SK-N-SH (cell line): ENCODE data around the gene PRDM10. TPM values are rescaled to one million over a fixed set of nuclear protein-coding genes. Genes with fewer than 3 reads are reported as not detected.

Experiments
- CTCF ChIA-PET: fragments of 300-600, 350-600 bp; formaldehyde crosslinking; extraction: SDS; loops from one replicate; lab custom pipeline; 2021; lab: Yijun Ruan, JAX
- POLR2A ChIA-PET: fragments of 350-600 bp; sonication (Branson Sonifier 250); formaldehyde crosslinking; extraction: SDS; loops from one replicate; lab custom pipeline; 2020; ENCODE audit warnings: antibody characterized with exemption, inconsistent platforms; lab: Yijun Ruan, JAX
- DNase-seq: peaks from one replicate; pipeline ENCODE4 v3.0.0; 2012
- H2AFZ ChIP-seq: fragments of 200-600 bp; sonication (generic); 2 replicates; pipeline ENCODE4 v1.8.1; 2016; ENCODE audit warnings: antibody characterized with exemption, mild to moderate bottlenecking, low read depth
- H3F3A ChIP-seq: fragments of 200-600 bp; sonication (generic); replicated peaks from 2 replicates; pipeline ENCODE3; 2016; ENCODE audit warnings: antibody characterized with exemption, mild to moderate bottlenecking; ENCODE audit not compliant: insufficient read depth
- H3K27ac ChIP-seq, 2 experiments: fragments of 200-500 bp in 1 of 2; fragments of 200-600 bp in 1 of 2; sonication (Bioruptor generic) in 1 of 2; sonication (generic), shearing (Covaris generic) in 1 of 2; 2 replicates each; pipeline versions ENCODE4 v1.5.1 to v1.6.1; 2014 to 2016; ENCODE audit warnings: low read depth in 2 of 2, inconsistent platforms in 1 of 2, low read length in 1 of 2, mild to moderate bottlenecking in 1 of 2, mixed read lengths in 1 of 2
- H3K27me3 ChIP-seq: fragments of 200-600 bp; sonication (generic), shearing (Covaris generic); 2 replicates; pipeline ENCODE4 v1.6.1; 2016; ENCODE audit warnings: mixed run types; ENCODE audit not compliant: insufficient read depth
- H3K36me3 ChIP-seq, 2 experiments: fragments of 200-500 bp in 1 of 2; fragments of 200-600 bp in 1 of 2; sonication (Bioruptor generic) in 1 of 2; sonication (generic) in 1 of 2; replicated peaks in 1 of 2; 2 replicates each; pipeline versions ENCODE3 to v1.5.1; 2014 to 2016; ENCODE audit warnings: low read length in 1 of 2, mild to moderate bottlenecking in 1 of 2; ENCODE audit not compliant: insufficient read depth in 2 of 2, control insufficient read depth in 1 of 2
- H3K4me1 ChIP-seq, 2 experiments: fragments of 200-500 bp in 1 of 2; fragments of 200-600 bp in 1 of 2; sonication (Bioruptor generic) in 1 of 2; sonication (generic), shearing (Covaris generic) in 1 of 2; 2 replicates each; pipeline versions ENCODE4 v1.5.1 to v1.6.1; 2014 to 2016; ENCODE audit warnings: low read depth in 1 of 2, low read length in 1 of 2, mixed run types in 1 of 2; ENCODE audit not compliant: insufficient read depth in 2 of 2, control insufficient read depth in 1 of 2
- H3K4me2 ChIP-seq: fragments of 200-600 bp; sonication (generic), shearing (Covaris generic); 2 replicates; pipeline ENCODE4 v1.6.1; 2017; ENCODE audit warnings: mixed run types
- H3K4me3 ChIP-seq, 2 experiments: fragments of 200-500 bp in 1 of 2; fragments of 200-600 bp in 1 of 2; sonication (Bioruptor generic) in 1 of 2; sonication (generic), shearing (Covaris generic) in 1 of 2; 2 replicates each; pipeline versions ENCODE4 v1.5.1 to v1.8.1; 2014 to 2016; ENCODE audit warnings: low read depth in 2 of 2, inconsistent platforms in 1 of 2, low read length in 1 of 2, mild to moderate bottlenecking in 1 of 2, mixed read lengths in 1 of 2, moderate library complexity in 1 of 2
- H3K79me2 ChIP-seq: fragments of 200-600 bp; sonication (generic); 2 replicates; pipeline ENCODE4 v1.8.1; 2017; ENCODE audit warnings: mild to moderate bottlenecking; ENCODE audit not compliant: insufficient read depth
- H3K9ac ChIP-seq: fragments of 200-600 bp; sonication (generic); 2 replicates; pipeline ENCODE4 v1.6.1; 2017; ENCODE audit warnings: mixed run types
- H3K9me2 ChIP-seq: fragments of 200-600 bp; sonication (generic); 2 replicates; pipeline ENCODE4 v1.6.1; 2017; ENCODE audit warnings: mixed run types
- H3K9me3 ChIP-seq: fragments of 200-600 bp; sonication (generic); 2 replicates; pipeline ENCODE4 v1.6.1; 2017; ENCODE audit warnings: mixed run types, mild to moderate bottlenecking, moderate library complexity
- H4K20me1 ChIP-seq: fragments of 200-600 bp; sonication (generic); 2 replicates; pipeline ENCODE4 v1.6.1; 2017; ENCODE audit warnings: mild to moderate bottlenecking, mixed run types; ENCODE audit not compliant: insufficient read depth
- MEF2A ChIP-seq: IDR thresholded peaks from 2 replicates; pipeline ENCODE4 v1.4.0; 2012; ENCODE audit warnings: low read depth, borderline replicate concordance
- RCOR1 ChIP-seq: fragments of 150-350 bp; IDR thresholded peaks from 2 replicates; pipeline ENCODE4 v1.6.1; 2017; ENCODE audit warnings: antibody characterized with exemption, low read length
- RFX5 ChIP-seq: IDR thresholded peaks from 2 replicates; pipeline ENCODE4 v1.6.1; 2012; ENCODE audit warnings: mild to moderate bottlenecking, improper control_type of control experiment, low read length
- RXRA ChIP-seq: IDR thresholded peaks from 2 replicates; pipeline ENCODE4 v1.4.0; 2012; ENCODE audit warnings: low read depth, mild to moderate bottlenecking, borderline replicate concordance
- TAF1 ChIP-seq: IDR thresholded peaks from 2 replicates; pipeline ENCODE4 v1.6.1; 2012; ENCODE audit warnings: low read depth, mild to moderate bottlenecking, low read length, moderate library complexity, borderline replicate concordance
- WGBS: methylation state at CpG from one replicate; pipeline ENCODE4 v1.1.6; 2017; ENCODE audit warnings: low lambda C conversion rate; 5-methylcytosine and 5-hydroxymethylcytosine counted together
- polyA plus RNA-seq, 3 experiments: library from polyadenylated mRNA; depleted of rRNA; stranded (reverse); fragments of >200 nt; gene quantifications; 2 replicates each; pipeline ENCODE4 v1.2.3, GENCODE V29; 2012
- TF ChIP-seq, protein P1 (sequence below): IDR thresholded peaks from 2 replicates; pipeline ENCODE4 v1.6.1; 2012; ENCODE audit warnings: mild to moderate bottlenecking, low read depth, low read length, moderate library complexity
- TF ChIP-seq, protein P2 (sequence below): IDR thresholded peaks from 2 replicates; pipeline ENCODE4; 2012
- TF ChIP-seq, protein P3 (sequence below): IDR thresholded peaks from 2 replicates; pipeline ENCODE4 v1.4.0; 2012; ENCODE audit warnings: low read depth
- TF ChIP-seq, protein P4 (sequence below): fragments of 200-600 bp; sonication (generic); IDR thresholded peaks from 2 replicates; pipeline ENCODE4 v1.6.1; 2017; ENCODE audit warnings: antibody characterized with exemption, mild to moderate bottlenecking, moderate library complexity

PRDM10 gene
- polyA plus RNA-seq, 1 of the 3 experiments (the other 2 are of a cell fraction): 1.9 TPM

DNA sequence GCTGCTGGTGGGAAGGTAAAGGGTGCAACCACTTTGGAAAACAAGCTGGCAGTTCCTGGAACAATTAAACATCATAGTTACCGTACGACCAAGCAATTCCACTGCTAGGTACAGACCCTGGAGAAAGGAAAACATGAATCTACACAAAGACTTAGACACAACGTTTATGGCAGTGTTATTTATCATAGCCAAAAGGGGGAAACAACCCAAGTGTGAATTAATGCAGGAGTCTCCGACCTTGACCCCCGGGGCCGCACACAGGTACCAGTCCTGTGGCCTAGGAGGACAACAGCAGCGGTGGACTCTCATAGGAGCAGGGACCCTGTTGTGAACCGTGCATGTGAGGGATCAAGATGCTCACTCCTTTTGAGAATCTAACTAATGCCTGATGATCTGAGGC, 22.5 kb downstream of the PRDM10 start:
- Histone ChIP-seq H3K9ac (no peak overlapping the region), H3K79me2 (no peaks in the 10 kb centered on the region), H4K20me1 (no peaks in the 10 kb centered on the region), H3K4me3 (no peak overlapping the region), H3K9me2 (no peaks in the 10 kb centered on the region), H3K9me3 (no peaks in the 10 kb centered on the region), H3F3A (no peaks in the 10 kb centered on the region), H3K36me3 (no peaks in the 10 kb centered on the region), H3K27ac (no peak overlapping the region), H3K27me3 (no peaks in the 10 kb centered on the region), H3K4me2 (no peak overlapping the region), H3K4me1 (no peaks in the 10 kb centered on the region; a peak in 1 of 4 replicates), H2AFZ (no peak overlapping the region)
- no peak for DNase-seq
- ChIA-PET POLR2A (interaction anchor here (1.2 kb wide), 1 partner anchor 21 kb away, joined by 3 read pairs; no protein-coding TSS in a partner anchor), CTCF (interaction anchor here (1.4 to 2.8 kb wide), 2 partner anchors 12 to 152 kb away, joined by 4 to 11 read pairs; no protein-coding TSS in a partner anchor)
- WGBS: 86% methylated on average over 8 of the region's 8 CpGs
- TF ChIP-seq, protein P1, sequence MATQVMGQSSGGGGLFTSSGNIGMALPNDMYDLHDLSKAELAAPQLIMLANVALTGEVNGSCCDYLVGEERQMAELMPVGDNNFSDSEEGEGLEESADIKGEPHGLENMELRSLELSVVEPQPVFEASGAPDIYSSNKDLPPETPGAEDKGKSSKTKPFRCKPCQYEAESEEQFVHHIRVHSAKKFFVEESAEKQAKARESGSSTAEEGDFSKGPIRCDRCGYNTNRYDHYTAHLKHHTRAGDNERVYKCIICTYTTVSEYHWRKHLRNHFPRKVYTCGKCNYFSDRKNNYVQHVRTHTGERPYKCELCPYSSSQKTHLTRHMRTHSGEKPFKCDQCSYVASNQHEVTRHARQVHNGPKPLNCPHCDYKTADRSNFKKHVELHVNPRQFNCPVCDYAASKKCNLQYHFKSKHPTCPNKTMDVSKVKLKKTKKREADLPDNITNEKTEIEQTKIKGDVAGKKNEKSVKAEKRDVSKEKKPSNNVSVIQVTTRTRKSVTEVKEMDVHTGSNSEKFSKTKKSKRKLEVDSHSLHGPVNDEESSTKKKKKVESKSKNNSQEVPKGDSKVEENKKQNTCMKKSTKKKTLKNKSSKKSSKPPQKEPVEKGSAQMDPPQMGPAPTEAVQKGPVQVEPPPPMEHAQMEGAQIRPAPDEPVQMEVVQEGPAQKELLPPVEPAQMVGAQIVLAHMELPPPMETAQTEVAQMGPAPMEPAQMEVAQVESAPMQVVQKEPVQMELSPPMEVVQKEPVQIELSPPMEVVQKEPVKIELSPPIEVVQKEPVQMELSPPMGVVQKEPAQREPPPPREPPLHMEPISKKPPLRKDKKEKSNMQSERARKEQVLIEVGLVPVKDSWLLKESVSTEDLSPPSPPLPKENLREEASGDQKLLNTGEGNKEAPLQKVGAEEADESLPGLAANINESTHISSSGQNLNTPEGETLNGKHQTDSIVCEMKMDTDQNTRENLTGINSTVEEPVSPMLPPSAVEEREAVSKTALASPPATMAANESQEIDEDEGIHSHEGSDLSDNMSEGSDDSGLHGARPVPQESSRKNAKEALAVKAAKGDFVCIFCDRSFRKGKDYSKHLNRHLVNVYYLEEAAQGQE: no peak
- TF ChIP-seq MEF2A (no peak), TAF1 (no peak), RFX5 (no peak), RCOR1 (no peak), RXRA (no peak)
- TF ChIP-seq, protein P2, sequence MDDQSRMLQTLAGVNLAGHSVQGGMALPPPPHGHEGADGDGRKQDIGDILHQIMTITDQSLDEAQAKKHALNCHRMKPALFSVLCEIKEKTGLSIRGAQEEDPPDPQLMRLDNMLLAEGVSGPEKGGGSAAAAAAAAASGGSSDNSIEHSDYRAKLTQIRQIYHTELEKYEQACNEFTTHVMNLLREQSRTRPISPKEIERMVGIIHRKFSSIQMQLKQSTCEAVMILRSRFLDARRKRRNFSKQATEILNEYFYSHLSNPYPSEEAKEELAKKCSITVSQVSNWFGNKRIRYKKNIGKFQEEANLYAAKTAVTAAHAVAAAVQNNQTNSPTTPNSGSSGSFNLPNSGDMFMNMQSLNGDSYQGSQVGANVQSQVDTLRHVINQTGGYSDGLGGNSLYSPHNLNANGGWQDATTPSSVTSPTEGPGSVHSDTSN: no peak
- TF ChIP-seq, protein P3, sequence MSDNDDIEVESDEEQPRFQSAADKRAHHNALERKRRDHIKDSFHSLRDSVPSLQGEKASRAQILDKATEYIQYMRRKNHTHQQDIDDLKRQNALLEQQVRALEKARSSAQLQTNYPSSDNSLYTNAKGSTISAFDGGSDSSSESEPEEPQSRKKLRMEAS: no peak
- TF ChIP-seq, protein P4, sequence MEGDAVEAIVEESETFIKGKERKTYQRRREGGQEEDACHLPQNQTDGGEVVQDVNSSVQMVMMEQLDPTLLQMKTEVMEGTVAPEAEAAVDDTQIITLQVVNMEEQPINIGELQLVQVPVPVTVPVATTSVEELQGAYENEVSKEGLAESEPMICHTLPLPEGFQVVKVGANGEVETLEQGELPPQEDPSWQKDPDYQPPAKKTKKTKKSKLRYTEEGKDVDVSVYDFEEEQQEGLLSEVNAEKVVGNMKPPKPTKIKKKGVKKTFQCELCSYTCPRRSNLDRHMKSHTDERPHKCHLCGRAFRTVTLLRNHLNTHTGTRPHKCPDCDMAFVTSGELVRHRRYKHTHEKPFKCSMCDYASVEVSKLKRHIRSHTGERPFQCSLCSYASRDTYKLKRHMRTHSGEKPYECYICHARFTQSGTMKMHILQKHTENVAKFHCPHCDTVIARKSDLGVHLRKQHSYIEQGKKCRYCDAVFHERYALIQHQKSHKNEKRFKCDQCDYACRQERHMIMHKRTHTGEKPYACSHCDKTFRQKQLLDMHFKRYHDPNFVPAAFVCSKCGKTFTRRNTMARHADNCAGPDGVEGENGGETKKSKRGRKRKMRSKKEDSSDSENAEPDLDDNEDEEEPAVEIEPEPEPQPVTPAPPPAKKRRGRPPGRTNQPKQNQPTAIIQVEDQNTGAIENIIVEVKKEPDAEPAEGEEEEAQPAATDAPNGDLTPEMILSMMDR: no peak
